GM06990 (cell line): ENCODE measurements around the gene C14orf132.

Experiments used
- DNase-seq: peaks from one replicate; pipeline ENCODE4 v3.0.0-alpha.2; 2011; ENCODE audit not compliant: insufficient read length; ENCODE audit errors: extremely low read depth
- H3K27me3 ChIP-seq: replicated peaks from 2 replicates; pipeline ENCODE4 v1.6.0; 2011; ENCODE audit warnings: low read length; ENCODE audit not compliant: control insufficient read depth, insufficient read depth
- H3K36me3 ChIP-seq: 2 replicates; pipeline ENCODE4 v1.5.1; 2011; ENCODE audit warnings: low read length; ENCODE audit not compliant: control insufficient read depth, insufficient read depth
- H3K4me3 ChIP-seq: replicated peaks from 2 replicates; pipeline ENCODE4 v1.5.1; 2011; ENCODE audit warnings: low read depth, mild to moderate bottlenecking, control low read depth, low read length
- CTCF ChIP-seq: IDR thresholded peaks from 2 replicates; pipeline ENCODE4 v1.5.1; 2011; ENCODE audit warnings: low read length, control low read depth, mild to moderate bottlenecking, inconsistent platforms; ENCODE audit not compliant: insufficient read depth, poor library complexity, severe bottlenecking

C14orf132 gene

DNA sequence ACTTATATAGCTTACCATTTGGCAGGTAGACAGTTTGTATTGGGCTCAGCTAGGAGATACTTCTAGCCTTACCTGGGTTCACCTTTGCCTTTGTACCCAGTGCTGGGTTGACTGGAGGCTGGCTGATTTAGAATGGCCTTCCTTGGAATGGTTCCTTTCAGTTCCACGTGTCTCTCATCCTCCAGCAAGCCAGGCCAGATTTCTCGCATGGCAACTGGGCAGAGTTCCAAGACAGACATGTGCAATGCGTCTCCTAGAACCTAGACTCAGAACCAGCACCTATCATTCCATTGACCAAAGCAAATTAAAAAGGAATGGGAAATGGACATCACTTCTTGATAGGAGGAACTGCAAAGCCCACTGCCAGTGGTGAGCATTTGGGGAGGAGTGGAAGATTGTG lies 86.4 kb downstream of the C14orf132 start:
- H3K4me3 ChIP-seq = no peak overlapping the region
- H3K27me3 ChIP-seq = no peaks in the 10 kb centered on the region
- no peaks in the 10 kb centered on the region for H3K36me3 ChIP-seq
- DNase-seq = no peak
- TF ChIP-seq CTCF = no peak

GRCh38 chr14:96126339-96126782 lies 87.2 kb downstream of the C14orf132 start:
- TF ChIP-seq CTCF = no peak
- Histone ChIP-seq H3K36me3 (no peaks in the 10 kb centered on the region), H3K4me3 (no peak overlapping the region), H3K27me3 (no peaks in the 10 kb centered on the region)
- no peak for DNase-seq

DNA sequence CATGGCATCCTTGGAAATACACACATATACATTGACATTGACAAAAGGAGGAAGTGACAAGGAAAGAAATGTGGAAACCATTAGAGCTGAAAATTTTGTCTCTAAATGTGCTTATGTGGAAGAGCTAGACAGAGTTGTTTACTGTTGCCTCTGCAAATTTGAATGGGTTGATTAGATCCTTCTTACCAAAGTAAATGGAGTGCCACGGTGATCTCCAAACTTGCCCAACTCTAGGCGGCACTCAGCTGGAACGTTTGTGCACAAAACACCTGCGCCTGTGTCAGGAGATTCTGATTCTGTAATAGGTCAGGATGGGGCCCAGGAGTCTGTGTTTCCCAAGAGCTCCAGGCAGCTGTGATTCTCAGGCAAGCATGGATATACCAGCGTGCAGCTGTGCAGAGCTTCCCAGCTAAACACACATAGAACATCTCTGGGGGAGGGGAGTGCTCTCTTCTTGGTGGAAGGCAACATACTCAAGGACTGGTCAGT lies 87.7 kb downstream of the C14orf132 start:
- no peak for TF ChIP-seq CTCF
- DNase-seq = no peak
- no peak overlapping the region for H3K4me3 ChIP-seq

GRCh38 chr14:96129128-96129736 lies 90.1 kb downstream of the C14orf132 start:
- TF ChIP-seq CTCF = no peak
- DNase-seq = no peak
- Histone ChIP-seq H3K27me3 (no peaks in the 10 kb centered on the region), H3K36me3 (no peaks in the 10 kb centered on the region), H3K4me3 (no peak overlapping the region)

More for the DNA sequence above, 87.7 kb downstream of the C14orf132 start:
- no peaks in the 10 kb centered on the region for H3K36me3 ChIP-seq
- no peaks in the 10 kb centered on the region for H3K27me3 ChIP-seq

- DNase-seq = no peak
- Histone ChIP-seq H3K4me3 (no peak overlapping the region), H3K36me3 (no peaks in the 10 kb centered on the region), H3K27me3 (no peaks in the 10 kb centered on the region)
- TF ChIP-seq CTCF = no peak
Observed at GRCh38 chr14:96130391-96130790, 91.2 kb downstream of the C14orf132 start.

DNA sequence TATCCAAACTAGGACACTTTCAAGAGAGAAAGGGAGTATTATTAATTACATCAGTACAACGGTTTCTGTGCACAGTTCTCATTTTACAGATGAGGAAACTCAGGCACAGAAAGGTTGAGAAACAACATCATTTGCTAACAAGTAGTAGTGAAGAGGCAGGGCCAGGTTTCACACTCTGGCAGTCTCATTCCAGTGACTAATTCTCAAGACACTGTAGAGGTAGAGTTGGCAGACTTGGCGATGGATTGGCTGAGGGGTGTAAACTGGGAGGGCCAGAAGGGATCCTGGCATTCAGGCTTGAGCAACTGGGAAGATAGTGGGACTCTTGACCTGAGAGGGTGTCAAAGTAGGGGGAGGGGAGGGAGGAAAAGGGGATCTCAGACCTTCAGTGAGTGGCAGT lies 91.7 kb downstream of the C14orf132 start:
- H3K27me3 ChIP-seq = no peaks in the 10 kb centered on the region
- H3K36me3 ChIP-seq = no peaks in the 10 kb centered on the region
- no peak for DNase-seq
- TF ChIP-seq CTCF = no peak
- H3K4me3 ChIP-seq = no peak overlapping the region
